ENCODE results near the gene SETD1B. TPM values are rescaled to one million over a fixed set of nuclear protein-coding genes. Genes with fewer than 3 reads are reported as not detected.
A peak's percentile ranks its signal among the peaks of the same experiment; 100 is the strongest.

The SETD1B gene
- total RNA-seq, 2 experiments from 2014 or later, result 8.2 to 8.3 TPM

- CTCF ChIA-PET, result interaction anchor here (0.6 to 10.3 kb wide), 7 partner anchors 9 to 342 kb away, joined by 3 to 494 read pairs (median 7); partner anchors contain the start of gene SETD1B
- intact Hi-C loops (cut with micrococcal nuclease), result loop anchor here (1.0 to 10.0 kb wide), 2 partner anchors 14 to 926 kb away; no protein-coding TSS in a partner anchor
- H3K4me1 Mint-ChIP-seq (ENCODE audit: low read depth), result peaks cover 35% of the 10 kb centered on the region
Observed at GRCh38 chr12:121798787-121799155, 5.0 kb upstream of the SETD1B start.

GRCh38 chr12:121799156-121799841, 4.5 kb upstream of the SETD1B start:
- Mint-ChIP-seq H3K9me3 (no peaks in the 10 kb centered on the region), H3K27ac (peak overlapping the region; percentile 87), H3K27me3 (ENCODE audit: low read depth) (no peaks in the 10 kb centered on the region), H3K4me1 (ENCODE audit: low read depth) (peaks cover 34% of the 10 kb centered on the region), H3K4me3 (peak overlapping the region; percentile 76), H3K36me3 (ENCODE audit: low read depth) (peaks cover 19% of the 10 kb centered on the region)
- intact Hi-C loops (cut with micrococcal nuclease), result loop anchor here (1.0 to 10.0 kb wide), 2 partner anchors 13 to 926 kb away; no protein-coding TSS in a partner anchor
- CTCF ChIA-PET, result interaction anchor here (0.6 to 10.3 kb wide), 8 partner anchors 8 to 342 kb away, joined by 3 to 494 read pairs (median 6); partner anchors contain the start of gene SETD1B
- DNase-seq, result peak; percentile 65

More at GRCh38 chr12:121798787-121799155, 5.0 kb upstream of the SETD1B start:
- H3K4me3 Mint-ChIP-seq, result peak overlapping the region; percentile 76
- no peaks in the 10 kb centered on the region for H3K9me3 Mint-ChIP-seq
- H3K36me3 Mint-ChIP-seq (ENCODE audit: low read depth), result peaks cover 19% of the 10 kb centered on the region
- H3K27me3 Mint-ChIP-seq (ENCODE audit: low read depth), result no peaks in the 10 kb centered on the region
- H3K27ac Mint-ChIP-seq, result no peak overlapping the region
- no peak for DNase-seq

- peak; percentile 90 for DNase-seq
- H3K36me3 Mint-ChIP-seq (ENCODE audit: low read depth), result peaks cover 21% of the 10 kb centered on the region
- H3K27me3 Mint-ChIP-seq (ENCODE audit: low read depth), result no peaks in the 10 kb centered on the region
- CTCF ChIA-PET, result interaction anchor here (0.8 to 9.7 kb wide), 3 partner anchors 8 to 13 kb away, joined by 3 to 494 read pairs (median 48); partner anchors contain the start of gene SETD1B
- H3K9me3 Mint-ChIP-seq, result no peaks in the 10 kb centered on the region
- intact Hi-C loops (cut with micrococcal nuclease), result loop anchor here (1.0 to 10.0 kb wide), 4 partner anchors 12 to 925 kb away; partner anchors contain the start of genes DIABLO and PSMD9
- H3K27ac Mint-ChIP-seq, result peak overlapping the region; percentile 87
- H3K4me1 Mint-ChIP-seq (ENCODE audit: low read depth), result peaks cover 26% of the 10 kb centered on the region
- H3K4me3 Mint-ChIP-seq, result peak overlapping the region; percentile 76
Observed at GRCh38 chr12:121799842-121800693, 3.7 kb upstream of the SETD1B start.

GRCh38 chr12:121800694-121801594, 2.9 kb upstream of the SETD1B start:
- Mint-ChIP-seq H3K4me1 (ENCODE audit: low read depth) (peaks cover 24% of the 10 kb centered on the region), H3K9me3 (no peaks in the 10 kb centered on the region), H3K27me3 (ENCODE audit: low read depth) (no peaks in the 10 kb centered on the region), H3K27ac (peak overlapping the region; percentile 100), H3K36me3 (ENCODE audit: low read depth) (peaks cover 24% of the 10 kb centered on the region), H3K4me3 (peak overlapping the region; percentile 97)
- DNase-seq, result peak; percentile 76
- CTCF ChIA-PET, result interaction anchor here (0.6 to 4.3 kb wide), 4 partner anchors 11 to 241 kb away, joined by 3 to 48 read pairs (median 4); partner anchors contain the start of gene PSMD9
- intact Hi-C loops (cut with micrococcal nuclease), result loop anchor here (1.0 kb wide), 2 partner anchors 87 to 425 kb away; partner anchors contain the start of genes DIABLO and PSMD9

- no peaks in the 10 kb centered on the region for H3K9me3 Mint-ChIP-seq
- peak overlapping the region; percentile 100 for H3K27ac Mint-ChIP-seq
- intact Hi-C loops (cut with micrococcal nuclease), result loop anchor here (1.0 to 2.0 kb wide), 2 partner anchors 12 to 699 kb away; partner anchors contain the start of gene ZCCHC8
- peaks cover 27% of the 10 kb centered on the region for H3K36me3 Mint-ChIP-seq (ENCODE audit: low read depth)
- DNase-seq, result peak; percentile 58
- CTCF ChIA-PET, result interaction anchor here (0.6 to 12.5 kb wide), 9 partner anchors 6 to 242 kb away, joined by 3 to 494 read pairs (median 5); partner anchors contain the start of genes PSMD9 and RHOF
- peaks cover 33% of the 10 kb centered on the region for H3K4me1 Mint-ChIP-seq (ENCODE audit: low read depth)
- H3K4me3 Mint-ChIP-seq, result peak overlapping the region; percentile 97
- H3K27me3 Mint-ChIP-seq (ENCODE audit: low read depth), result no peaks in the 10 kb centered on the region
Observed at GRCh38 chr12:121801595-121802484, 2.0 kb upstream of the SETD1B start.

GRCh38 chr12:121802485-121802842, 1.3 kb upstream of the SETD1B start:
- CTCF ChIA-PET, result interaction anchor here (0.8 to 12.5 kb wide), 7 partner anchors 7 to 91 kb away, joined by 3 to 494 read pairs (median 6); partner anchors contain the start of genes PSMD9 and RHOF
- H3K27ac Mint-ChIP-seq, result peak overlapping the region; percentile 100
- intact Hi-C loops (cut with micrococcal nuclease), result loop anchor here (1.0 to 2.0 kb wide), 2 partner anchors 12 to 698 kb away; partner anchors contain the start of gene ZCCHC8

GRCh38 chr12:121802843-121803698, 738 bp upstream of the SETD1B start:
- Mint-ChIP-seq H3K9me3 (no peaks in the 10 kb centered on the region), H3K36me3 (ENCODE audit: low read depth) (peaks cover 27% of the 10 kb centered on the region)
- intact Hi-C loops (cut with micrococcal nuclease), result loop anchor here (1.0 to 2.0 kb wide), 5 partner anchors 9 to 698 kb away; partner anchors contain the start of gene ZCCHC8

More at GRCh38 chr12:121802485-121802842, 1.3 kb upstream of the SETD1B start:
- peaks cover 36% of the 10 kb centered on the region for H3K4me1 Mint-ChIP-seq (ENCODE audit: low read depth)
- no peaks in the 10 kb centered on the region for H3K27me3 Mint-ChIP-seq (ENCODE audit: low read depth)
- no peak for DNase-seq
- H3K9me3 Mint-ChIP-seq, result no peaks in the 10 kb centered on the region
- peak overlapping the region; percentile 97 for H3K4me3 Mint-ChIP-seq
- peaks cover 27% of the 10 kb centered on the region for H3K36me3 Mint-ChIP-seq (ENCODE audit: low read depth)

GRCh38 chr12:121804417-121805111, 755 bp downstream of the SETD1B start:
- no peaks in the 10 kb centered on the region for H3K9me3 Mint-ChIP-seq
- CTCF ChIA-PET, result interaction anchor here (4.3 to 12.5 kb wide), 2 partner anchors 7 to 9 kb away, joined by 48 to 494 read pairs; partner anchors contain the start of gene RHOF
- peaks cover 34% of the 10 kb centered on the region for H3K36me3 Mint-ChIP-seq (ENCODE audit: low read depth)
- no peaks in the 10 kb centered on the region for H3K27me3 Mint-ChIP-seq (ENCODE audit: low read depth)
- H3K27ac Mint-ChIP-seq, result peak overlapping the region; percentile 99
- peak overlapping the region; percentile 95 for H3K4me3 Mint-ChIP-seq
- peak; percentile 61 for DNase-seq
- peaks cover 29% of the 10 kb centered on the region for H3K4me1 Mint-ChIP-seq (ENCODE audit: low read depth)
- intact Hi-C loops (cut with micrococcal nuclease), result no loop called here

More at GRCh38 chr12:121802843-121803698, 738 bp upstream of the SETD1B start:
- H3K4me1 Mint-ChIP-seq (ENCODE audit: low read depth), result peaks cover 32% of the 10 kb centered on the region
- peak overlapping the region; percentile 100 for H3K27ac Mint-ChIP-seq
- peak; percentile 95 for DNase-seq
- CTCF ChIA-PET, result interaction anchor here (0.6 to 12.5 kb wide), 7 partner anchors 8 to 1602 kb away, joined by 3 to 494 read pairs (median 5); partner anchors contain the start of genes PSMD9, RHOF and RPLP0
- peak overlapping the region; percentile 97 for H3K4me3 Mint-ChIP-seq
- H3K27me3 Mint-ChIP-seq (ENCODE audit: low read depth), result no peaks in the 10 kb centered on the region
